ENCODE measurements around the gene HMX1. TPM values are rescaled to one million over a fixed set of nuclear protein-coding genes. Genes with fewer than 3 reads are reported as not detected.

HMX1 gene
- total RNA-seq, 4 donors from 2014 or later: not detected

- WGBS: 95% methylated on average over 7 of the region's 9 CpGs
- Histone ChIP-seq H3K27me3 (peaks cover 61% of the 10 kb centered on the region), H3K9me3 (peaks cover 17% of the 10 kb centered on the region), H3K4me1 (no peaks in the 10 kb centered on the region), H3K27ac (no peak overlapping the region), H3K36me3 (no peaks in the 10 kb centered on the region), H3K4me3 (no peak overlapping the region)
- no peak for DNase-seq (ENCODE audit: low spot score in 2 of 2)
- TF ChIP-seq EP300 (IDR thresholded peaks at IDR 0.05) (no peak), CTCF (IDR thresholded peaks at IDR 0.05) (no peak), POLR2A (IDR thresholded peaks at IDR 0.05) (no peak), POLR2AphosphoS5 (IDR thresholded peaks at IDR 0.05) (no peak)
Measured at GRCh38 chr4:8904041-8904501, 32.4 kb upstream of the HMX1 start.

- WGBS: 93% methylated on average over 6 of the region's 6 CpGs
- H3K9me3 ChIP-seq: peaks cover 17% of the 10 kb centered on the region
- H3K4me1 ChIP-seq: peaks cover 16% of the 10 kb centered on the region
- TF ChIP-seq POLR2A (IDR thresholded peaks at IDR 0.05): no peak
- TF ChIP-seq POLR2AphosphoS5 (IDR thresholded peaks at IDR 0.05): no peak
- no peak for TF ChIP-seq CTCF (IDR thresholded peaks at IDR 0.05)
- TF ChIP-seq EP300 (IDR thresholded peaks at IDR 0.05): no peak
- H3K27ac ChIP-seq: no peak overlapping the region
- no peaks in the 10 kb centered on the region for H3K36me3 ChIP-seq
- H3K4me3 ChIP-seq: no peak overlapping the region
- no peak for DNase-seq (ENCODE audit: low spot score in 2 of 2)
- peaks cover 46% of the 10 kb centered on the region for H3K27me3 ChIP-seq
Measured at GRCh38 chr4:8901335-8901734, 29.7 kb upstream of the HMX1 start.

GRCh38 chr4:8900588-8900987 is 28.9 kb upstream of the HMX1 start:
- no peak overlapping the region for H3K4me3 ChIP-seq
- H3K27ac ChIP-seq: no peak overlapping the region
- TF ChIP-seq POLR2AphosphoS5 (IDR thresholded peaks at IDR 0.05) (no peak), EP300 (IDR thresholded peaks at IDR 0.05) (no peak), CTCF (IDR thresholded peaks at IDR 0.05) (no peak), POLR2A (IDR thresholded peaks at IDR 0.05) (no peak)
- H3K4me1 ChIP-seq: peaks cover 16% of the 10 kb centered on the region
- no peaks in the 10 kb centered on the region for H3K36me3 ChIP-seq
- H3K9me3 ChIP-seq: peaks cover 17% of the 10 kb centered on the region
- no peak for DNase-seq (ENCODE audit: low spot score in 2 of 2)
- H3K27me3 ChIP-seq: peaks cover 46% of the 10 kb centered on the region
- WGBS: 94% methylated on average over 6 of the region's 6 CpGs

GRCh38 chr4:8898419-8898818 is 26.8 kb upstream of the HMX1 start:
- H3K9me3 ChIP-seq: peaks cover 17% of the 10 kb centered on the region
- H3K27ac ChIP-seq: no peak overlapping the region
- peaks cover 24% of the 10 kb centered on the region for H3K4me1 ChIP-seq
- DNase-seq (ENCODE audit: low spot score in 2 of 2): no peak
- WGBS: 25% methylated on average over 10 of the region's 10 CpGs
- TF ChIP-seq EP300 (IDR thresholded peaks at IDR 0.05): no peak
- TF ChIP-seq CTCF (IDR thresholded peaks at IDR 0.05): no peak
- no peak for TF ChIP-seq POLR2AphosphoS5 (IDR thresholded peaks at IDR 0.05)
- no peak for TF ChIP-seq POLR2A (IDR thresholded peaks at IDR 0.05)
- no peaks in the 10 kb centered on the region for H3K36me3 ChIP-seq
- H3K4me3 ChIP-seq: no peak overlapping the region
- peaks cover 53% of the 10 kb centered on the region for H3K27me3 ChIP-seq

GRCh38 chr4:8897251-8898167 is 25.9 kb upstream of the HMX1 start:
- Histone ChIP-seq H3K9me3 (peaks cover 17% of the 10 kb centered on the region), H3K27me3 (peaks cover 58% of the 10 kb centered on the region), H3K27ac (no peak overlapping the region), H3K4me3 (no peak overlapping the region), H3K4me1 (peaks cover 33% of the 10 kb centered on the region), H3K36me3 (no peaks in the 10 kb centered on the region)
- WGBS: 29% methylated on average over 15 of the region's 15 CpGs
- TF ChIP-seq POLR2A (IDR thresholded peaks at IDR 0.05) (no peak), POLR2AphosphoS5 (IDR thresholded peaks at IDR 0.05) (no peak), CTCF (IDR thresholded peaks at IDR 0.05) (no peak), EP300 (IDR thresholded peaks at IDR 0.05) (no peak)
- DNase-seq (ENCODE audit: low spot score in 2 of 2): no peak
